Activated CD4-positive, CD25-positive, alpha-beta regulatory T cell (primary cell): Measurements from ENCODE around the gene DDX24.

ENCODE experiments used
- DNase-seq, 4 experiments: peaks; one replicate each; lab custom pipeline; 2025; lab: John Stamatoyannopoulos, UW

DDX24 gene

DNA sequence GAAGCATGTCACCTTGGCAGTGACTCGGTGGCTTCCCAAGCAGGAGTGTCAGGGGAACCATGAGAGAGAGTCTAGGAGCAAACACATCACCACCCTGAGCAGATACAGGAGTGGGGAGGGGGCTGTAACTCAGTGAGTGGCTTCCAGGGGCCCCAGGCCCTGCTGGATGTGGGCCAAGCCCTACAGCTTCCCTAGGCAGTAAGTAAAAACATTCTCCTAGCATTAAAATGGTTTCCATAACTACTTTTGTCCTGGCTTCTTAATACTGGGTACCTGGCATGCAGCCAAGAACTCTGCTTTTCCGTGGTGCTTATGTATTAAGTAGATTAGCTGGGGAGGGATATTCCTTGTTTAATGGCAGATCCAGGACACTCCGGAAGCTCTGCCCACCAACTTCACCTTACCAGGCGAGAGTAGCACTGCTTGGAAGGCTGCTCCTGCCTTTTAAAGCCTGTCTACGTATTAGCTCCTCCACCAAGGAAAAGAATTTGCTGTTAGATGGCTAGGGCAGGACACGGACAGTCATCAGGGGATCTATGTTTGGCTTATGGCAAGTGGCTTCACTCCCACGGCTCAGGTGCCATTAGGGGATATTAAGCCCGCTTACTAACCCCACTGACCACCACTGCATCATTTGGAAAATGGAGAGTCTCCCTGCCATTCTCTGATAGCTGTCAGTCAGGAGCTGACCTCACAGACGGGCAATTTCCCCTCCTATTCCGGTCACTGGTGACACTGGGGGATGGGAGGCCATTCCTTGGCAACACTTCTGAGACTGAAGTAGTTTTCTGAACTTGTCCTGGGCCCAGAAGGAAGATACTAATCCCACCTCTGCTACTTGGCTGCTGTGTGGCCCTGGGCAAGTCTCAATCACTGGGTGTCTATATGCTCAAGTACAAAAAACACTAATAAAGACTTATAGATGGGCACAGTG is 32.0 kb downstream of the DDX24 start:
- DNase-seq: no peak

DNA sequence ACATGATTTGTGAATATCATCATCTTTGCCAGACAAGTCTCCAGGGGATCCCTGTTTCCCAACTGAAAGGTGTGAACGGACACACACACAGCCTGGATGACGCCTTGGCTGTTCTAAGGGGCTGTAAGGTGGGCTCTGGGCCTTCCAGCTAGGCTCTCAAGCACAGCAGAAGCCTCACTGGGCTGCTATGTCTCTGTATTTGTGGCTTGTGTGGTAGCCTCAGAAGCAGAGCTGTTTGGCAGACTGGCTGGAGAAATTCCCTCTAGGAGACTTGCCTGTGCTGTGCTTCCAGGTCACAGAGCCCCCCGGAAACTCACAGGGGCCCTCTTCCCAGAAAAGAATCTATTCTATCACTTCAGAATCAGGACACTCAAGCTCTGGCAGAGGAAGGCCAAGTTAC is 33.4 kb downstream of the DDX24 start:
- DNase-seq: no peak

DNA sequence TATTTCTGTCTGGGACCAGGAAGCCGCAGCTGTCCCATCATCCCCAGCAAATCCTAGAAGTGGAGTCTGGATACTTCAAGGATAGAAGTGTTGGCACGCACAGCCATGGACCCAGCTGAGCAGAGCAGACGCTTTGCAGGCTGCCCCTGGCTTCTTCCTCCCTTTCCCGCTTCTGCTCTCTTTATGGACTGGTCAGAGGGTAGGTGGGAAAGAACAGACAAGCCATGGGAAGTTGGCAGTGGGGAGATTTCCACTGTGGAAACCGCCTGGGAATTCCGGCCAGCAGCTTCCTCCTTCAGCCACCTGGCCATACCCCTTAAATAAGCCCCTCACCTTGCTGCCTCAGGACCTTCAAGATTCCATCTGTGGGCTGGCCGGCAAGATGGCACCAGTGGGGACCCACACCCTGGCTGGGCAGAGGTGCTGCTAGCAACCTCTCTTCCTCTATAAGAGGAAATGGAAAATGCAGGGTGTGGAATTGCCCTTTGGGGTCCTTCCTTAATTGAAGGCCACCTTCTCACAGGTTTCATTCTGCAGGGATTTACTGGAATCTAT is 34.2 kb downstream of the DDX24 start:
- DNase-seq: no peak

DNA sequence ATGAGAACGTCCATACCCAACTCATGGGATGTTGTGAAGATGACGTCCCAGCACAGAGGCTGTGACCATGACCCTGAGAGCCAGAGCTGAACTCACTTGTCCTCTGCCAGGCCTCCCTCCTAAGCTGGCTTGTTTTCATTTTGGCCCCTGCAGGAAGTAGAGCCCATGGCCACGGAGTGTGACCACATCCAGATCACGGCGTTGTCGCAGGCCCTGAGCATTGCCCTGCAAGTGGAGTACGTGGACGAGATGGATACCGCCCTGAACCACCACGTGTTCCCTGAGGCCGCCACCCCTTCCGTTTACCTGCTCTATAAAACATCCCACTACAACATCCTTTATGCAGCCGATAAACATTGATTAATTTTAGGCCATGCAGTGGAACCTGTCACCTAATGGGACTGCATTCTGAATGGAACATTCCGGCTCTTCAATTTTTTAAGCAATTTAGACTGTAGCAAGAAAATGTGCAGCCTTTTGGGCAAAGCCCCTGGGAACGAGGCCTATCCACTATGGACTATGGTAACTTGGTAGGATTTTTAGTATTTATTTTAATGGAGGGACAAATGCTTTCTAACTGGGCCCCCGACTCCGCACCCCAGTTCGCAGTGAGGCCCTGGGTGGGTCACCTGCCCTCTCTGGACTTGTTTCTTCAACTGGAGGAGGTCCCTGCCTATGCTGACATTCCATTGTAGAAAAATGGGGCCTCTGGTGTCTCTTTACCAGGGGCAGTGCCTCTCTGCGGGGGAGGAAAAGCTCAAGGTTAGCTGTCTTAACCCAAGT is 35.2 kb downstream of the DDX24 start:
- DNase-seq: no peak

DNA sequence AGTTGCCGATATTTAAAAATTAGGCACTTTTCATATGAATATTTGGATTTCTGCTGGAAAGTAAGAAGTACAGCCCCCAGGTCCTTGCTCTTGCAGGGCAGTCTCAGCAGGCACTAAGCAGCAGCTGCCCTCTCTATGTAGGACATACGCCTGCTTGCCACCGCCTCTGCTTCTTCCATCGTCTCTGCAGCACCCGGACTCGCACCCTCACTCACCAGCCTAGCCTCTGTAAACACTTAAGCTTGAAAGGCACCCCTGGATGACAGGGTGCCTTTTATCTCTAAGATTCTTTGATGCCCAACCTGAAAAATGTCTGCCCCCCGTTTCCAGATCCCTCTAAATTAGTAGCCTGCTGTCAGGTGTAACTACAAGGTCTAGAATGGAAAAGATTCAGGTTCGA is 35.9 kb downstream of the DDX24 start:
- no peak for DNase-seq

DNA sequence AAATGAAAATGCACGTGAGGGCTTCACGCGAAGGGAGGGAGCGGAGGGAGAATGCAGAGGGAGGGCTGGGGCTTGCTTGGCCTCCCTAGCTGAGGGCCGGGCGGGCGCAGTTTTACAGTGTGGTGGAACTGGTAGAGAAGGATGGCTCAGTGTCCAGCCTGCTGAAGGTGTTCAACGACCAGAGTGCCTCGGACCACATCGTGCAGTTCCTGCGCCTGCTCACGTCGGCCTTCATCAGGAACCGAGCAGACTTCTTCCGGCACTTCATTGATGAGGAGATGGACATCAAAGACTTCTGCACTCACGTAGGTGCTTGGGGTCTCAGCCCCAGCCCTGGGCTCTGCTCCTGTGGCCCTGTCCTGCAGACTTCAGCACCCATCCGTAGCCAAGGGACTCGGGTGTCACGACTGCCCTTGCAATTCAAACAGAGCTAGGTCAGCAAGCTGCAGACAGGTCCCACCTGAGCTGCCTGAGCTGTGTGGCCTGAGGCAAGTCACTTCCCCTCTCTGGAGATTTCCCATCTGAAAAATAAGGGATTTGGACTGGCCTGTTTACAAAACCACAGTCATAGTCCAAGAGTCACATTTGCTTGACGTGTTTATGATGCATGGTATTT is 36.4 kb downstream of the DDX24 start:
- no peak for DNase-seq

DNA sequence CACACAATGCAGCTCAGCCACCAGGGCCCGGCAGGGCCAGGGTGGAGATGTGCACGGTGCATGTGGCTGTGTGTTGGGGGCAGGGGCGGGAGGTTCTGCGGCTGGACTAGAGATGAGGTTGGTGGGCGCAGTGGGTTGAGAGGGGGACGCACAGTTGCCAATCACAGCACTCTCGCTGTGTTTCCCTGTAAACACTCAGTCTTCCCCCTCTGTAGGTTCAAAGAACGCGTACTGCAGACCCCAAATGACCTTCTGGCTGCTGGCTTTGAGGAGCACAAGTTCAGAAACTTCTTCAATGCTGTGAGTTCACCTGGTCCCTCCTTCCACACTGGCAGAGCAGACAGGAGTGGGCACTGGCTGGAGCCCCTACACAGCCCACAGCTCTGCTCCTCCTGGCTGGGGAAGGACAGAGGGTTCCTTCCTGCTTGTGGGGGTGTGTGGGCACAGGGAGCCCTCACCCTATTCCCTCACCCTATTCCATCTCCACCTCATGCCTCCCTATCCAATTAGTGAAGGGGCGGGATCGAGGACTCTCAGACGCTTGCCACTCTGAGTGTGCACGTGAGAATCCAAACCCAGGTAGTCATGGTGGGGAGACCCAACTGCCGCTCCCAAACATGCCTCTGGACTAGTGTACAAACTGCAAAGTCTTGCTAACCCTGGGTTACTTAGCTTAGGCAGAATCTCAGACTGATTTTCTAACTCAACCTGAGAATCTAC is 37.1 kb downstream of the DDX24 start:
- DNase-seq: no peak

DNA sequence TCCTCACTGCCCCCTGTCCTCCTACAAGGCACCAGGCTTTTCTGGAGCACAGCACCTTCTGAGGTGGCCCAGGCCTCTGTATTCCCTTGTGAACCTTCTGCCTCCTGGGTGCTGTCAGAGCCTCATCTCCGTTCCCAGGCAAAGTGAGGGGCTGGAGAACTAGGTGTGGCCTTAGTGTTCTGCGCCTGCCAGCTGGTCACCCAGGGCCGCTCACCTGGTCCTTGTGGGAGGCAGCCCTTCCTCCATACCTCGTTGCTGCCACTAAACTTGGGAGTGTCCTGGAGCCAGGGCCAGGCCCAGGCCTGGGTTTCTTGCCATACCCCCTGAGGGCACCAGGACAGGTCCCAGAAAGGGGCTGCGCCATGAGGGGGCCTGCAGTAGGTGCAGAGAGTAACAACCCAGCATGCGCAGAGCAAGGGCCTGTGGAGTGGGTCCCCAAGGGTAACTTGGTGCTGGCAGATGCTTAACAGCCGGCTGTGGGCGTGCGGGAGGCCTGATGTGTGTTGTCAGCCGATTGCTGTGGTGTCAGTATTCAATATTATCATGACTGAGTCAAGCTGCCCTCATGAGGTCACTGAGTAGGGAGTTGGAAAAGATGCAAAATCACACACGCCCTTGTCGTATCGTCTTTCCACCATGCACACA is 37.8 kb downstream of the DDX24 start:
- DNase-seq: no peak

DNA sequence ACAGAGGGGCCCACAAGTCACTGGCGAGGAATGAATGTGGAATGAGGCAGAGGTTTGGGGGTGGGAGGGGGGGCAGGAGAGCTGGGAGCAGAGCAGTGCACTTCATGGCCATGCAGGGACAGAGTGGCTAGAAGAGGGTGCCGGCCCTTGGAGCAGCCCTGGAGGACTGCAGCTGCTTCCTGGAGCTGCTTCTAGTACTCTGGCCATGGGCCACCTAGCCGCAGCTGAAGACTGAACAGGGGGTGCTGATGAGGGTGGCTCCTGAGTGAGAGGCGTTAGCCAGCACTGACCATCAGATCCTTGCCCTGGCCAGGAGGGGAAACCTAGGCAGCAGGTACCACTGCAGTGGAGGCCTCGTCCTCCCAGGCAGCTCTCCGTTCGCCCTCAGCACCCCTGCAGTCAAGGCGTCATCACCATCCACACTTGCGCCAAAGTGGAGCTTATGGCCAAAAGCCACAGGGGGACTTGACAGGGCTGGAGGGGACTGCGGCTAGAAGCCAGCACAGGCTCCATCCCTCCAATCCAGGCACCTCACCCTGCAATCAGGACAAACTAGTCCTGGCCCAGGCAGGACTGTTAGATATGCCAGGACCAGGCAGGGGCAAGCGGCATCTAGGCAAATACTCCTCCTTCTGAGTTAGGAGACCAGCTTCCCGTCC is 38.4 kb downstream of the DDX24 start:
- no peak for DNase-seq

DNA sequence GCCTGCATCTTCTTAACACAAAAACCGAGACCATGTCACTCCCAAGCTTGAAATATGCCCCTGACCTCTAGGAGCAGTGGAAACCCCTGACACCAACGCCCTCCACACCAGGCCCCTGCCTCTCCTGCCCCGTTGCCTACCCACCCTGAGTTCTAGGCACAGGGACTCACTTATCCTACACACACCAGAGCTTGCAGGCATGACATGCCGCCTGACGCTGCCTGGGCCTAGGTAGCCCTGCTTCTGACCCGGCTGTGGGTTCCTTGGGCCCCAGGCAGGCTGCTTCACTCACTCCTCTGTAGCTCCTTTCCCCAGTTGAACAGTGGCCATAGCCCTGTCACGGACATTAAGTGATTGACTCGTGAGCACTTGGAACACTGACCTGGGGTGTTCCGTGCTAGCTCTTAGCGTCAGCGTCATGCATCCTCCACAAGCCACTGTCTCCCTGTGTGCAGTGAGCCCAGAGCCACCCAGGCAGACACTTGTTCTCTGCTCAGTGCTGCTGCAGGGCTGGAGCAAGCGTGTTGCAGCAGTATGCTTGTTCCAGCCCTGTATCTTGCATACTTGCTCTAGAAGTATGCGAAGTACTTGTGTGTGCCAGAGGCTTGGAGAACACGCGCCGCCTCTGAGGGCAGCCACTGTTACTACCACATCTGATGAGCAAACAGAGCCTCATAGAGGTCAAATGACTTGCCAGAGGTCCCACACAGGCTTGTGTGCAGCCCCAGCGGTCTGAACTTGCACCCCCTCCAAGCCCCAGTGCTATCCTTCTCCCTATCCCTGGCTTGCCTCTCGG is 39.3 kb downstream of the DDX24 start:
- DNase-seq: no peak

DNA sequence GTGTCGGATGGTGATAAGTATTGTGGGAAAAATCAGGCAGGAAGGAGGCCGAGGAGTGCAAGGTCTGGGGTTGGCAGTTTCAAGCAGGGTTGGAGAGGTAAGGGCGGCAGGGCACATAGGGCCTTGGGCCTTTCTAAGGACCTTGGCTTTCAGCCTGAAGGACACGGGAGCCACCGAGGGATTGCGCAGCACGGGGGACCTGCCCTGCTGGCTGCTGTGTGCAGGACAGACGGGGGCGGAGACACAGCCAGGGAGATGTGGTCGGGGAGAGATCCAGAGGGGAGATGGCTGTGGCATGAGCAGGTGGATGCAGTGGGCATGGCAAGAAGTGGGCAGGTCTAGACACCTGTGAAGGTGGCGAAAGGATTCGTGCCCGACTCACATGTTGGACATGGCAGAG is 40.2 kb downstream of the DDX24 start:
- DNase-seq: no peak

DNA sequence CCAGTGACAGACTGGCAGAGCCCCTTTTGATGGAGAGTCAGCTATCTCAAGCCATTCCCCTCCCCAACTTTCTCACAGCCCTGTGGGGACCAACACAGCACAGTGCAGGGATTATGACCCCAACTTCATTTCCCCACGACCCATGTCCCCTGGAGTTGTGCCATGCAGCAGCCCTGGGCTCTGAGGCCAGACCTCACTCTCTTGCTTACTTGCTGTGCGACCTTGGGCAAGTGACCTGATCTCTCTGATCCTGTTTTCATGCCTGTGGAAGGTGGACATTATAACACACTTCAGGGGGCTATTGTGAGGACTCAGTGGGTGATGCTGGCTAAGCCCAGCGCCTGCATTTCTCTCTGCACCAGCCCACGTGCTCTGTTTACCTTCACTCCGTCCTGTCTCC is 40.8 kb downstream of the DDX24 start:
- DNase-seq: no peak

DNA sequence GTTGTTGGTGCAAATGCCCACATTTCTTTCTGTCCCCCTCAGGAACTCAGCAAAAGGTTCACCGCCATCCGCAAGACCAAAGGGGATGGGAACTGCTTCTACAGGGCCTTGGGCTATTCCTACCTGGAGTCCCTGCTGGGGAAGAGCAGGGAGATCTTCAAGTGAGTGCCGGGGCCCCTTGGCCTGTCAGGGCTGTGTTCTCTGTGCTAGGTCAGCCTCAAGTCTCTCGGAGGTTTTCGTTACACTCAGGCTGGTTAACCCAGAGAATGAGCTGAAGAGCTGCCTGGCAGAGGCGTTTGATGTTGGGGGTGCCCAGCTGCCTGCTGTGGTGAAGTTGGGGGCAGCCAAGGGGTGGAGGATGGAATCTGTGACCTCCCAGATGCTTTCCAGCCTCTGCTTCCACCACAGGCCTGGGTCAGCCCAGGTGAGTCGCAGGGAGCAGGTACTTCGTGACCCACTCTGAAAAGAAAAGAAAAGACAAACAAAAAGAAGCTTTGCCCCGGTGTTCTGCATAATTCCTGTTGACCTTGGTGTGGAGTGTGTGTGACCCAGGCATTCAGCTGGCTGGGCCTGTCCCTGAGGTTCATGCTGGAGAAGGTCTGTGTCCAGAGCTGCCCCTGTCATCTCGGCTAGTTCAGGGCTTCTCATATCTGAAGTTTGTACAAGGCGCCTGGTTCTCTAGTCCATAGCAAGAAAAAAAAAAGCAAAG is 41.9 kb downstream of the DDX24 start:
- no peak for DNase-seq

DNA sequence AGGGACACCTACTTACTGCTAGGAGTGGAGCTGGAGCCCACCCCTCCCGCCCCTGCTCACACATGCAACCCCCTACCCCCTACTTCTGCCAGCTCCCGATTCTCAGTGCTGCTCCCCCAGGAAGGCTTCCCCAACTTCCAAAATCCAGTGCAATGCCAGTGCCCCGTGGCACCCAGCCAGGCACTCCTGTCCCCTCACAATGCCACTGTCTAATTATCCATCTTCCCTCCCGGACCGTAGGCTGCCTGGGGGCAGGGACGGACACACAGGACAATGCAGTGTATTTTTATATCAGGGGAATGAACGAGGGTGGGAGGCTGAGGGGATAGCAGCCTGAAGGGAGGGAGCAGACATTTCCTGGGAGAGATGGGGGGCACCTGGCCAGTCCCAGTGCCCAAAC is 42.5 kb downstream of the DDX24 start:
- no peak for DNase-seq

DNA sequence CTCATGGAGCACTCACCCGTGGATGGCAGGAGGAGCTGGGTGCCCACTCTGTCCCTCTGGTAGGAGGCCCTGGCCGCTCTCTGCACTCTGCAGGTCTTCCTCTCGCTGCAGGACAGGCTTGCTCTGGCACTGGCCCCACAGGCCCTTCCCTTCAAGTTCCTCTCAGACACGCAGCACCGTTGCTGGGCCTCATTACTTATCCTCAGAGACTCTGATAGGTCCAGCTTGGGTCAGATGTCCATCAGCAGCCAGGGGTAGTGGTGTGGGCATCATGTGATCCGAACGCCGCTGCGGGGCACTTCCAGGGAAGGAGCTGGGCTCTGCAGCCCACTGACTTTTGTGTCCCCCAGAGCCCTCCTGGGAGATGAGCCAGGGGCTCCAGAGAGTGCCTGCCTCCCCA is 43.0 kb downstream of the DDX24 start:
- no peak for DNase-seq

DNA sequence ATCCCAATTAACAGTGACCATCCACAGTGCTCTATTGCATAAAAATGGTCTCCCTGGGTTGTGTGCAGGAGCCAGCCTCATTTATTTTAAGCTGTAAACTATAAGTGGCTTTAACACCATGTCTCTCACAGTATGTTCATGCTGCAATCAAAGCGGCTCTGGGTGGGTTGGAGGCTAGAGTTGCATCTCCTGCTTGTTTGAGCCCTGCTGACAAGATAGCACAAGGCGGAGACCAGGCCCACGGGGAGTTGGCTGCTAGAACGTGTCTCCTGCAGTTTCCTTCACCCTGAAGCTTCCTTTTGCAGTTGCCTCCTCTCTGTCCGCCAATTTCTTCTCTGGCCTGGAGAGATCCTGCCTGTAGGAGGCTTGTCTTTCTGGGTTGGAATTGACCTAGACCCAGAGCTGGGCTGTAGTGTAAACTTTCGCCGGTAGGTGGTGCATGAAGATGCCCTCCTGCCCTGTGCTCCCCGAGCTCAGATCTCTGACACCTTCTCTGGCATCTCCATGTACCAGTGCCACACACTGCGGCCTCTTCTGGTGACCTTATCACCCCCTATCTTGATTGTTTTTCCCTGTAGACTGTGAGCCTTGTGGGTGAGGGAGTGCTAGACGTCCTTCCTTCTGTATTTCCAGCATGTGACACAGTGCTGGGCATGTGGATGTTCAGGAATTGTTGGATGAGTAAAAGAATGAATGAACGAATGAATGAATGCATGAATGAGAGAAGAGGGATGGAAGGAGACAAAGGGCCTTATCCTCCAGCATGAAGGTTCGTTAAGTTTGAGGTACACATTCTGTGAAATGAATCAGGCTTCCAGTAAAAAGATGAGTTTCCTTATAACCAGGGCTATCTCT is 44.5 kb downstream of the DDX24 start:
- peak; percentile 26 to 65 (median 38) for DNase-seq

DNA sequence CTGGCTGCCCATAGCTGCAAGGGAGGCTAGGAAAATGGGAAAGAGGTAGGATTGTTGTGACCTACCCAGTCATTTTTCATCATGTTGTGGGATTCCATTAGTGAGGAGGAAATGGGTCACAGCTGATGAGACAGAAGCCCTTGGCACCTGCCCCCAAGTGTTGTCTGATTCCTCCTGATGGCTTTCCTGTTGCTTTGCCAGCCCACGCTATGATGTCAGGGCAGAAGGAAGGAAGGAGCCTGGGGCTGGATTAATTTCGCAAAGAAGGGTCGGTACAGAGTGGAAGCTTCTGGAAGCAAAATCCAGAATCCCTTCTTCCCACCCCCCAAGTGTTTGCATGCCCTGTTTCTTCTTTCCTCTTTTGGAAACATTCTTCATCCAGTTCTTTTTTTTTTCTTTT is 46.1 kb downstream of the DDX24 start:
- DNase-seq: no peak

DNA sequence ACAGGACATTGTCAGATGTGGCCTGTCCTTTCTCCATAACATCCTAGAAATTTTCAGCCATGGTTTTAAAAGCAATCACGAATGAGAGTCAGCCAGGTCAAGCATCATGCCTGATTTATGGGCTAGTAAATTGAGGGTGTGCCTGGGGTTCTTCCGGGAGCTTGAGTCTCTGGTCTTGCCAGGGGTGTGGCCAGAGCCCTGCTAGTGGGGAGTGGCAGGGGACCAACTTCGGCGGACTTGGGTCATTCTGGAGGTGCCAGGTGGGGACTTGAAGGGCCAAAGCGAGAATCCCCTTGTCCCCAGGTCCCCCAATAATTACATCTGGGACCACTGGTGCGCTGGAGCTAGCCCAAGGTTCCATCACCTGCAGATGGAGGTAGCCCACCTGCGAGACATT is 49.1 kb downstream of the DDX24 start:
- no peak for DNase-seq
